Endometrial microvascular endothelial cells (primary cell): Measurements from ENCODE around the gene GRHL3. TPM values are rescaled to one million over a fixed set of nuclear protein-coding genes. Genes with fewer than 3 reads are reported as not detected.

Source experiments
- in situ Hi-C: cut with HindIII; loops from 2 replicates; pipeline ENCODE4 v1.10.0; 2017; ENCODE audit warnings: low sequenced_read_pairs, low pct_unique_long_range_greater_than_20kb; ENCODE audit errors: inconsistent ontology term
- total RNA-seq: library from RNA; depleted of rRNA; stranded (reverse); fragments of >200 nt; gene quantifications from one replicate; pipeline ENCODE4 v1.2.3, GENCODE V29; 2015; ENCODE audit errors: inconsistent ontology term

The GRHL3 gene
- total RNA-seq, 1 donor from 2014 or later: not detected

DNA sequence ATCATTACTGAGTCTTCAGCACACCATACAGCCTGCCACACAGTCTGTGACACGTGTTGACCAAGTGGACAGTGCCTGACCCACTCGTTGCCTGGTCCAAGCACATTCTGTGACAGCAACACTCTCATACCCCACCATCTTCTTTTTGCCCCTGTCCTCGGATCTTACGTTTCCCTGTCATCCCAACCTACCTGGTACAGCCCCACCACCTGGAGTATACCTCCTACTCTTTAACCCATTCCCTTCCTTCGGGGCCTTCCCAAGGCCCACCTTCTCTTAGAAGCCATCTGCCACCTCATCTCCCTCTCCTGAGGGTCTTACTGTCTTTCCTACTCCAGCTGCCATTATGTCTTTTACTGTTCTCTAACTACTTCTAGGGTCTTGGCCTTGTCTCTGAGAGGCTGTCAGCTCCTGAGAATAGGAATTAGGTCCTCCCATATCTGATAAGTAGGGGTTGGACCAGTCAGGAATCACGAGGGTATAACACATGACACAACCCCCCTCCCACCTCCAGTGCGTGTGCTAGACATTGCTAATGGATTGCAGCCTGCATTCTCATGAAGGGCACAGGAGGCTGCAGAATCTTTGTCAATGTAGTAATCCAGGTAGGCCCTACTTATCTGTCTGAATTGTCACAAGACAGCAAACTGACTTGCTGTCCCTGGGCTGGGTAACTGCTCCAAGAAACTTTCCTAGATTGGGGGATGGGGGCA, 13.0 kb downstream of the GRHL3 start:
- in situ Hi-C loops: no loop called here

DNA sequence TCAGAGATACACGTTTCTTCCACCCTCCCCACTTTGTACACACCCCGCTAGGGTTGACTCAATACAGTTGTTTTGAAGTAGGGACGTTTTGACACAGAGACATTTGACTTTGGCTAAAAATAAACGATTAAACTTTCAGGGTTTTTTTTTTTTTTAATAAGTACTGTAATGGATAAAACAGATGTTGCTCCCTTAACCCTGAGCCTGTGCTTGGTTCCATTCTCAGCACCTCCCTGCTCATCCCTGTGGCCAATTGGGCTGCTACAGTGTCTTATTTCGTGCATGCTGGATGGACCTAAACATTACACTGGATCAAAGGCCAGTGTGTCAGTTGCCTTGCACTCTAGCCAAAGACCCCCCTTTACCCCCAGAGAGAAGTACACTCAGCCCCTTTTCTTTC, 16.9 kb downstream of the GRHL3 start:
- in situ Hi-C loops: no loop called here

GRCh38 chr1:24337455-24337854, 18.3 kb downstream of the GRHL3 start:
- in situ Hi-C loops: no loop called here

DNA sequence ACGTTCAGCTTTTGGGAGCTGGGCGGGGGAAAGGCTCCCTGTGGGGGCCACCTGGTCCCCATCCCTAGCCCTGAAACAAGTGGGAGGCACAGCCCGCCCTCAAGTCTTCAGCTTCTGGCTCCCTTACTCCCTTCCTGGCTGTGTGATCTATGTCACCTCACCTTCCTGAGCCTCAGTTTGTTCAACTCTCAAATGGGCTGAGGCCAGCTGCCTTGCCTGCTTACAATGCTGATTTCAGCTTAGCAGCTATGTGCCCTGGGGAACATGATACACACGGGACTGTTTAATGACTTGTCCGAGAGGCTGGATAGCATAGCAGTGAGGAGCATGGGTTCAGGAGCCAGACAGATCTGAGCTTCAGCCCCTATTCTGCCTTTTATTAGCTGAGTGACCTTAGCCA, 19.3 kb downstream of the GRHL3 start:
- in situ Hi-C loops: no loop called here

DNA sequence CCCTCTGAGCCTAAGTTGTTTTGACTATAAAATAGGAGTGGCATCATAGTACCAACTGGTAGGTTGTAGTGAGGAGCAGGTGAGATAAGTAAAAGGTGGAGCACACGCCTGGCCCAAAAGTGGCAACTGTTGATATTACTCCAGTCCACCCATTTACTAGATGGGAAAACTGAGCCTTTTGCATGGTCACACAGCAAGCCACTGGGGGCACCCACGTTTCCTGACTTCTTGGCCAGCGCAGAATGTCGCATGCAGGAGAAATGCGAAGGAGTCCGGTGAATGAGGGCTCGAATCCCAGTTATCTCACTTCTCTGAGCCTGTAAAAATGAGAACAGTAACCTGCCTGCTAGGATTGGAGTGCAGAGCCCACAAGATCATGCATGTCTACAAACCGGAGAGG, 20.8 kb downstream of the GRHL3 start:
- in situ Hi-C loops: no loop called here

DNA sequence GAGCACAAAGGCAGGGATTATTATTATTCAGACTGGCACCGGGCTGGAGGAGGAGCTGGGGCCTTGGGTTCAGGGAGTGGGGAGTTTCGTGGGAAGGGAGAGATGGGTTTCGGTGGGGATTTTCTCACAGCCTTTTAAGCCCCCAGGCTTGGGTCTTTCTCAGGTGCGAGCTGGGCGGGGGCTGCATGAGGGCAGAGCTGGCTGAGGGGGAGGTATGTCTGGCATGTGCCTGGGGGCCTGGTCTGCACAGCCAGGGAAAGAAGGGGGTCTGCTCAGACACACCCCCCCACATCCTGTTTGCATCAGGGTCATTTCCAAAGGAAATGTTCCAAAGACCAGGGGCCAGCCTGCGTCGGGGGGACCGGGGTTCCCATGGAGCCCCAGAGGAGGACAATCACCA, 21.6 kb downstream of the GRHL3 start:
- in situ Hi-C loops: no loop called here

GRCh38 chr1:24341260-24341659, 22.1 kb downstream of the GRHL3 start:
- in situ Hi-C loops: no loop called here

DNA sequence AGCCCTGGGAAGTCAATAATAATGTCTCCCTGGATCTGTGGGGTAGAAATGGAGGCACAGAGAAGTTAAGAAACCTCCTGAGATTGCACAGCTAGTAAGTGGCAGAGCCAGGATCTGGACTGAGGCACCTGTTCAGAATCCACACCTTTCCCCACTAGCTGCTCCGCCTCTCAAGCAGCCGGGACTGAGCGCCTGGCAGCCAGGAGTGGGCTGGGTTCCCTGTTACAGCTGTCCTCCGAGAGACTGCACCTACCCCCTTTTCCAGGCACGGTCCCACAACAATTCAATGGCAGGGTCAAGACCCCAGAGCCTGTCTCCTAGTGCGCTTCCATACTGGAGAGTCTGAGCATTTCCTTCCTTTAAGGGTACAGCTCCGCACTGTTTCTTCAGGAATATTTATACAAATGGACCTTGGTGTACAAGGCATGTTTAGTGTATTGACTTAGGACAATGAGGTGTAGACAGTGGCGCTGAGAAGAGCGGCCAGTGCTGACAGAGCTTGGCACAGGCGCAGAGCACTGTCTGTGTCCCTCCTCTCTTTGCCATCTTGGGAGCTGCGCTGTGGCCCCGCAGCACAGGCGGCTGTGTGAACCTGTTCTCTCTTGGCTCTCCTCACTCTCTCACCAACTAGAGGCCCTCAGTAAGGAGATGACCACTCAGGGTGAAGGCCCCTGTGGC, 24.4 kb downstream of the GRHL3 start:
- in situ Hi-C loops: no loop called here

DNA sequence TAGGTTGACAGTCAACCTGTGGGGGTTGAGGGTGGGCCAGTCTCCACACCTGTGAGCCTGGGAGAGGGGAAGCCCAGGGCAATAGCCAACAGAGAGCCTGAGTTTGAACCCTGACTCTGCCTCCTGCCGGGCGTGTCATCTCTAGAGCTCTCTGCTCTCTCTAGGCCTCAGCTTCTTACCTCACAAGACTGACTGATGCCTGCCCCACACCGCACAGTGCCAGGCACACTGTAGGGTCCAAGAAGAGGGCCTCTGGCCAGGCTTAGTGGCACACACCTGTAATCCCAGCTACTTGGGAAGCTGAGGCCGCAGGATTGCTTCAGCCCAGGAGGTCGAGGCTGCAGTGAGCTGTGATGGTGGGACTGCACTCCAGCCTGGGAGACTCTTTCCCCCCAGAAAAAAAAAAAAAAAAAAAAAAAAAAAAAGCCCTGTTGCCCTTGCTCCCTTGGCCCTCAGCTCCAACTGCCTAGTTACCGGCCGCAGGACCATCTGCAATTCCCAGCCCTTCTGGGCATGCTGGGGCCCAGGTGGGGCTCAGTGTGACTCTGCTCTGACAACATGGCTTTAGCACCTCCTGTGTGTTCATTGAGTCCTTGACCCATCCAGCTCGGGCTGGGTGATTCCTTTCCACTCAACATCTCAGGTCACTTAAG, 25.1 kb downstream of the GRHL3 start:
- in situ Hi-C loops: no loop called here

GRCh38 chr1:24345334-24345733, 26.2 kb downstream of the GRHL3 start:
- in situ Hi-C loops: no loop called here

- in situ Hi-C loops: no loop called here
These were observed 28.2 kb downstream of the GRHL3 start for GRCh38 chr1:24347159-24347934.

DNA sequence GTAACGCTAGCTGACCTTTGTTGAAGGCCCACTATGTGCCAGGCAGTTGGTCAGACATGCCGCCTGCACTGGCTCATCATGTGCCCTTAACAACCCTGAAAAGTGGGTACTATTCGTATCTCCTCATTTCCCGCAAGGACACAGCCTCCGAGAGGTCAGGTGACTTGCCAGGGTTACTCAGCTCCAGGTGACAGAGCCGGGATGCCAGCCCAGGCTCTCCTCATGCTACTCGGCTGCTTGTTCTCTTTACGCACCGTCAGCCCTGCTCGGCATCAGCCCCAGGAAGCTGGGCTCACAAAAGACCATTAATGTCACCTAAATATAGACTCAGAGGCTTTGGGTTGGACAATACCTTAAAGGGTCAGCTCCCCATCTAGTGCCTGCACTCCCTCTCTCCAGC, 29.0 kb downstream of the GRHL3 start:
- in situ Hi-C loops: no loop called here

DNA sequence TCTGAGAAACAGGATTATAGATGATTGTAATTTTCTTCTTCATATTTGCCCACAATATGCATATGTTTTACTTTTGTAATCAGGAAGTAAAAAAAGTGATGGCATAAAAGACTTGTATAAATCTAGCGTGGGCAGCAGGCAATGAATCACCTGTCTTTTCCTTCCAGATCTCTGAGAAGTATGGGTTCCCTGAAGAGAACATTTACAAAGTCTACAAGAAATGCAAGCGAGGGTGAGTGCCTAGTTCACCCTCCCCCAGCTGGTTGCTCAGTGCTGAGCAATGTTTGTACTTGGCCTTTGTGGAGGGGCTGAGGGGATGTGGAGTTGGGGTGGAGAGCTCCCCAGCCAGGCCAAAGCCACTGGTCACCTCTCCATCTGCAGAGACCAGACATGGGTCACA, 30.7 kb downstream of the GRHL3 start:
- in situ Hi-C loops: no loop called here

DNA sequence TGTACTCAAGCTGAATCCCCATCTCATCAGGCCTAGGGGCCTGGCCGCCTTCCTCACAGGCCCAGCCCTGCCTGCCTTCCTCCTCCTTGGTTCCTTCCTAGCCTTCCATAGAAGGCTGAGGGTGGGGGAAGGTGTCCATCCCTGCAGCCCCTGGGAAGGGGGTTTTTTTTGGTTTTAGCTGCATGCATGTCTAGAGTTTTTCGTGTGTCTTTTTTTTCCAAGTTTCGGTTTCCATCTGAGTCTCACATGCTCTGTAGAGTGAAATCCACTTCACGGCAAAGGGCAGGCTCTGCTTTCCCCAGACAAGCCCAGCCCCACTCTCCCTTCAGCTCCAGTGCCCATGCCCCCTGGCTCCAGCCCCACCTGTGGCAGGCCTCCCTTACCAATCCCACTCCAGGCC, 32.1 kb downstream of the GRHL3 start:
- in situ Hi-C loops: no loop called here

- in situ Hi-C loops: no loop called here
These were observed 32.9 kb downstream of the GRHL3 start for GRCh38 chr1:24351918-24352627.

- in situ Hi-C loops: no loop called here
These were observed 34.2 kb downstream of the GRHL3 start for GRCh38 chr1:24353292-24353891.

GRCh38 chr1:24355466-24355865, 36.3 kb downstream of the GRHL3 start:
- in situ Hi-C loops: no loop called here

GRCh38 chr1:24357038-24357437, 37.9 kb downstream of the GRHL3 start:
- in situ Hi-C loops: no loop called here

GRCh38 chr1:24360681-24361080, 41.5 kb downstream of the GRHL3 start:
- in situ Hi-C loops: no loop called here
